Measurements from ENCODE around the gene KHNYN.
"Not testable (repeated sequence)": the region's sequence is repeated elsewhere in the genome, so short reads cannot be mapped to it uniquely, and the experiment has no call there.

Gene KHNYN

GRCh38 chr14:24481622-24482324 lies 52.0 kb downstream of the KHNYN start:
- no peak for DNase-seq

DNA sequence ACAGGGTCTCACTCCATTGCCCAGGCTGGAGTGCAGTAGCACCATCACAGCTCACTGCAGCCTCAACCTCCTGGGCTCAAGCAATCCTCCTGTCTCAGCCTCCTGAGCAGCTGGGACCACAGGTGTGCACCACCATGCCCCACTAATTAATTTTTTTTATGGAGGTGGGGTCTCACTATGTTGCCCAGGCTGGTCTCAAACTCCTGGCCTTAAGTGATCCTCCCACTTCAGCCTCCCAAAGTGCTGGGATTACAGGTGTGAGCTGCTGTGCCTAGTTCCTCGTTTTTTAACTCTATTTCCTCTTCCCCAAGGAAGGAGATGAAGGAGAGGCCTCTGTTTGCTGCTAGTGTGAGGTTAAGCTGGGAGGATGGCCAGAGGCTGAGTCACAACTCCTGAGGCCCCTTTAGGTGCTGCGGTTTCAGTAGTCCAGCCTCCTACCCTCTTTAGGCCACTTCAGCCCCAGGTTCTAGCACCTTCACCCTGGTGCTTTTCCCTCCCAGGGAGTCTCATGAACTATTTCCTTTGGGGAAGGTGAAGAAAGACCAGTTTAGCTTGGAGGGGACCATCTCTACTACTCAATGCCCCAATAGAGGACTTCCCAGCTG lies 53.0 kb downstream of the KHNYN start:
- not testable (repeated sequence) for DNase-seq

DNA sequence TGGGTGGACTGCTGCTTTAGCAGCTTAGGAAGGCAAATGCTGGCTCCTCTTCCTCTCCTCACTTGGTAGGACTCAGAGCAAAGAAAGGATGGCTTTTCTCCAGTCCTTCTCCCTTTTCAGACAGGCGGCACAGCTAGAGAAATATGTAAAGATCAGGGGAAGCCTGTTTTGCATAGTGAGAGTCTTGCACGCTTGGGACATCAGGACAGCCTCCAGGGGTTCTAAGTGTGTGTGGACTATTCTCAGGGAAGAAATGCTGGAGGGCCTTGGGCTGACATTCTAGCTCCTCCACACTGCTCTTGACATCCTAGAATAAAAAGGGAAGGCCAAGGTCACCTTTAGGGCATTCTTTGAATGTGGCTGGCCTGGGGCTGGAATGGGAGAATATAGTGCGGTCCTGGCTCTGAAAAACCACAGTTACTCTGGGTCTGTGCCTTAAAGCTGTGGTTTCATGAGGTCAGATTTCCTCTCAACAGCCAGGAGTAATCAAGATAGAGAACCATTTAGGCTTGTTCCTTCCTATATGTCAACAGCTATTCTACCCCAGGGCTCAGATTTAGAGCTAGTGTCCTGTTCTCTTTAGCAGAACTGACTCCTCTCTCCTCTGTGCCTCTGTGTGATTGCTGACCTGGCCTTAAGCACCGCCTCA lies 54.0 kb downstream of the KHNYN start:
- DNase-seq = no peak

Measured in midbrain (tissue), 1 donor.